DLD1 (cell line): ENCODE measurements around the gene SAMSN1.
"Not testable (repeated sequence)": the region's sequence is repeated elsewhere in the genome, so short reads cannot be mapped to it uniquely, and the experiment has no call there.

ENCODE experiments used
- in situ Hi-C: cut with HindIII; loops from 2 replicates; pipeline ENCODE4 v1.10.0; 2017; ENCODE audit warnings: low sequenced_read_pairs

The SAMSN1 gene

GRCh38 chr21:14567331-14568279 is 21.5 kb upstream of the SAMSN1 start:
- in situ Hi-C loops, result loop anchor here (25.0 kb wide), 1 partner anchor 105 kb away; no protein-coding TSS in a partner anchor

- in situ Hi-C loops, result loop anchor here (25.0 kb wide), 1 partner anchor 105 kb away; no protein-coding TSS in a partner anchor
Observed at GRCh38 chr21:14566894-14567293, 20.8 kb upstream of the SAMSN1 start.

GRCh38 chr21:14562959-14563358 is 16.8 kb upstream of the SAMSN1 start:
- in situ Hi-C loops, result loop anchor here (25.0 kb wide), 1 partner anchor 101 kb away; no protein-coding TSS in a partner anchor

- in situ Hi-C loops, result loop anchor here (25.0 kb wide), 1 partner anchor 98 kb away; no protein-coding TSS in a partner anchor
Observed at GRCh38 chr21:14560555-14560954, 14.4 kb upstream of the SAMSN1 start.

- in situ Hi-C loops, result loop anchor here (25.0 kb wide), 1 partner anchor 98 kb away; no protein-coding TSS in a partner anchor
Observed at GRCh38 chr21:14560139-14560538, 14.0 kb upstream of the SAMSN1 start.

- in situ Hi-C loops, result loop anchor here (25.0 kb wide), 1 partner anchor 97 kb away; no protein-coding TSS in a partner anchor
Observed at GRCh38 chr21:14559102-14559501, 13.0 kb upstream of the SAMSN1 start.

GRCh38 chr21:14557413-14557812 is 11.3 kb upstream of the SAMSN1 start:
- in situ Hi-C loops, result loop anchor here (25.0 kb wide), 1 partner anchor 95 kb away; no protein-coding TSS in a partner anchor

- in situ Hi-C loops, result loop anchor here (25.0 kb wide), 1 partner anchor 93 kb away; no protein-coding TSS in a partner anchor
Observed at GRCh38 chr21:14554948-14555347, 8.8 kb upstream of the SAMSN1 start.

- in situ Hi-C loops, result loop anchor here (25.0 kb wide), 1 partner anchor 91 kb away; no protein-coding TSS in a partner anchor
Observed at GRCh38 chr21:14553422-14553821, 7.3 kb upstream of the SAMSN1 start.

GRCh38 chr21:14551741-14552140 is 5.6 kb upstream of the SAMSN1 start:
- in situ Hi-C loops, result loop anchor here (25.0 kb wide), 1 partner anchor 89 kb away; no protein-coding TSS in a partner anchor

GRCh38 chr21:14550135-14550534 is 4.0 kb upstream of the SAMSN1 start:
- in situ Hi-C loops, result loop anchor here (25.0 kb wide), 1 partner anchor 88 kb away; no protein-coding TSS in a partner anchor

- in situ Hi-C loops, result no loop called here
Observed at GRCh38 chr21:14548779-14549178, 2.7 kb upstream of the SAMSN1 start.

GRCh38 chr21:14547834-14548513 is 1.9 kb upstream of the SAMSN1 start:
- in situ Hi-C loops, result no loop called here

GRCh38 chr21:14546719-14547118 is 604 bp upstream of the SAMSN1 start:
- in situ Hi-C loops, result not testable (repeated sequence)

GRCh38 chr21:14543983-14544382 is 2.1 kb downstream of the SAMSN1 start:
- in situ Hi-C loops, result no loop called here

GRCh38 chr21:14542638-14543037 is 3.5 kb downstream of the SAMSN1 start:
- in situ Hi-C loops, result no loop called here

- in situ Hi-C loops, result no loop called here
Observed at GRCh38 chr21:14541841-14542490, 4.1 kb downstream of the SAMSN1 start.

GRCh38 chr21:14538483-14538882 is 7.6 kb downstream of the SAMSN1 start:
- in situ Hi-C loops, result no loop called here

- in situ Hi-C loops, result no loop called here
Observed at GRCh38 chr21:14536929-14537328, 9.2 kb downstream of the SAMSN1 start.

GRCh38 chr21:14535702-14536101 is 10.4 kb downstream of the SAMSN1 start:
- in situ Hi-C loops, result no loop called here
